Activated CD4-positive, alpha-beta memory T cell treated with anti-CD3 and anti-CD28 coated beads for 36 hours (primary cell): Measurements from ENCODE around the gene OTOG. TPM values are rescaled to one million over a fixed set of nuclear protein-coding genes. Genes with fewer than 3 reads are reported as not detected.

ENCODE experiments used
- CTCF ChIA-PET: fragments of 350-600 bp; sonication (Branson Sonifier 250); formaldehyde crosslinking; loops from one replicate; lab custom pipeline; 2021; ENCODE audit warnings: antibody characterized with exemption, inconsistent platforms; lab: Charles Lee
- POLR2A ChIA-PET: fragments of 350-600 bp; sonication (Branson Sonifier 250); formaldehyde crosslinking; loops from one replicate; lab custom pipeline; 2021; ENCODE audit warnings: antibody characterized with exemption; lab: Charles Lee
- DNase-seq: peaks from one replicate; pipeline ENCODE4 v3.0.0-alpha.2; 2020
- H3K27ac Mint-ChIP-seq: one replicate; pipeline ENCODE4 v1.8.0; 2021; ENCODE audit warnings: mixed read lengths
- H3K27me3 Mint-ChIP-seq: one replicate; pipeline ENCODE4 v1.8.0; 2021; ENCODE audit warnings: mixed read lengths
- H3K36me3 Mint-ChIP-seq: one replicate; pipeline ENCODE4 v1.8.0; 2021; ENCODE audit warnings: mixed read lengths
- H3K4me1 Mint-ChIP-seq: one replicate; pipeline ENCODE4 v1.8.0; 2021; ENCODE audit warnings: low read depth, mixed read lengths
- H3K4me3 Mint-ChIP-seq: one replicate; pipeline ENCODE4 v1.8.0; 2021; ENCODE audit warnings: mild to moderate bottlenecking, mixed read lengths
- H3K9me3 Mint-ChIP-seq: one replicate; pipeline ENCODE4 v1.8.0; 2021; ENCODE audit warnings: mixed read lengths
- intact Hi-C: fragments of 100-400 bp; cut with micrococcal nuclease; formaldehyde crosslinking; loops from one replicate; pipeline ENCODE4 v1.15.1; 2023
- total RNA-seq, 2 experiments: library from RNA; stranded (reverse); gene quantifications; one replicate each; pipeline ENCODE4 v1.2.3, GENCODE V29; 2021

The OTOG gene
- total RNA-seq, 2 experiments from 2014 or later: not detected

DNA sequence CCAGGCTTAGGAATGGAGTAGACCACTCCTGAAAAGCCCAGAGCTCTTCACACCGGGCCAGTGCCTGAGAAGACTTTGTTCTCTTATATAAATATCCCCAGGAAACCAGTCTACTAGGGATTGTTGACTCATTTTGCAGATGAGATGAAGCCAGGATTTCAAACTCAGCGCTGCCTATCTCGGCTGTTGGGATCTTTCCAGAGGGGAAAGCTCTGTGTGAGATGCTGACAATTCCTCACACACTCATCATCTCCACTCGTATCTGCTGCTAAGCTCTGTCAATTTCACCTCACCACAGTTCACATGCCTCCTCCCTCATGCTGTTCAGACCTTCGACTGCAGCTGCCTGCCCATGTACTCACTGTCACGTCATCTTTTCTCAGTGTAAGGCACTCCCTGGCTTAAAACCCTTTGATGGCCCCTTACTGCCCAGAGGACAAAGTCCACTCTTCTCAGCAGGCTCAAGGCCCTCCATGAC, 15.4 kb upstream of the OTOG start:
- Mint-ChIP-seq H3K4me1 (no peaks in the 10 kb centered on the region), H3K4me3 (no peak overlapping the region), H3K27ac (no peak overlapping the region), H3K9me3 (no peaks in the 10 kb centered on the region), H3K27me3 (peaks cover 7% of the 10 kb centered on the region), H3K36me3 (no peaks in the 10 kb centered on the region)
- POLR2A ChIA-PET: no interaction called here
- CTCF ChIA-PET: no interaction called here
- intact Hi-C loops: no loop called here
- no peak for DNase-seq

DNA sequence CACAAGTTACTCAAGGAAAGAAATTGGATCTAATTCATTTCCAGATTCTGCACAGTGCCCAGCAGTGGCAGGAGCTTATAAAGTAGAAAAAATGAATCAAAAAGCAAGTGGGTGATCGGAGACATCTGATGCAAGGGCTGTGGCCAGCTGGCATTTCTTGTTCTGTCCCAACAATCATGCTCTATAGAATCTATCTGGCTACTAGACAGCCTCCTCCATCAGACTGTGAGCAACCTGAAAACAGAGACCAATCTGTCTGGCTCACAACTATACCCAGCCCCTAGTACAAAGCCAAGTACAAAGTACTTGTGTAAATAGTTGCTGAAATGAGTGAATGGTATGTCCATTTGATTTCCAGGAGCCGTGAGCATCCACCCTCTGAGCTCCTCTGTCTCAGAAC, 14.3 kb upstream of the OTOG start:
- Mint-ChIP-seq H3K27me3 (peaks cover 7% of the 10 kb centered on the region), H3K36me3 (no peaks in the 10 kb centered on the region), H3K4me1 (no peaks in the 10 kb centered on the region), H3K4me3 (no peak overlapping the region), H3K9me3 (no peaks in the 10 kb centered on the region), H3K27ac (no peak overlapping the region)
- intact Hi-C loops: no loop called here
- DNase-seq: no peak
- ChIA-PET POLR2A (no interaction called here), CTCF (interaction anchor here (0.9 kb wide), 1 partner anchor 275 kb away, joined by 3 read pairs; no protein-coding TSS in a partner anchor)

DNA sequence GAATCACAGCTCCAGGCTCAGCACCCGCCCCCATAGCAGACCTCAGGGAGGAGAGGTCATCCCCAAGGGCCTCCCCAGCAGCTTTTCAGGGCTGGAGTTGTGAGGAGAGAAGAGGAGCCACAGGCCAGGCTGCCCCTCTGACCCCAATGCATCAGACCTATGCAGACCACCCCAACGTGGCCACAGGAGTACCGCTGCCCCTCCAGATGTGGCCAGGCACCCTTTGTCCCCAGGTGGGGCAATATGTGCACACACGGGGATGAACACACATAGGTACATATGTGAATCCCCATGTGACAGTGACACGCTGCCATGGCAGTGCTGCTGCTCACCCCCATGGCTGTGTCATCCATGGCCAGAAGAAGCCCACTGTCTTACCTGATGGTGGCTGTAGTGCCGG, 13.7 kb upstream of the OTOG start:
- POLR2A ChIA-PET: no interaction called here
- intact Hi-C loops: no loop called here
- no peaks in the 10 kb centered on the region for H3K4me1 Mint-ChIP-seq
- H3K36me3 Mint-ChIP-seq: no peaks in the 10 kb centered on the region
- no peak overlapping the region for H3K27ac Mint-ChIP-seq
- DNase-seq: no peak
- CTCF ChIA-PET: interaction anchor here (0.9 kb wide), 1 partner anchor 276 kb away, joined by 3 read pairs; no protein-coding TSS in a partner anchor
- H3K9me3 Mint-ChIP-seq: no peaks in the 10 kb centered on the region
- peaks cover 7% of the 10 kb centered on the region for H3K27me3 Mint-ChIP-seq
- no peak overlapping the region for H3K4me3 Mint-ChIP-seq

DNA sequence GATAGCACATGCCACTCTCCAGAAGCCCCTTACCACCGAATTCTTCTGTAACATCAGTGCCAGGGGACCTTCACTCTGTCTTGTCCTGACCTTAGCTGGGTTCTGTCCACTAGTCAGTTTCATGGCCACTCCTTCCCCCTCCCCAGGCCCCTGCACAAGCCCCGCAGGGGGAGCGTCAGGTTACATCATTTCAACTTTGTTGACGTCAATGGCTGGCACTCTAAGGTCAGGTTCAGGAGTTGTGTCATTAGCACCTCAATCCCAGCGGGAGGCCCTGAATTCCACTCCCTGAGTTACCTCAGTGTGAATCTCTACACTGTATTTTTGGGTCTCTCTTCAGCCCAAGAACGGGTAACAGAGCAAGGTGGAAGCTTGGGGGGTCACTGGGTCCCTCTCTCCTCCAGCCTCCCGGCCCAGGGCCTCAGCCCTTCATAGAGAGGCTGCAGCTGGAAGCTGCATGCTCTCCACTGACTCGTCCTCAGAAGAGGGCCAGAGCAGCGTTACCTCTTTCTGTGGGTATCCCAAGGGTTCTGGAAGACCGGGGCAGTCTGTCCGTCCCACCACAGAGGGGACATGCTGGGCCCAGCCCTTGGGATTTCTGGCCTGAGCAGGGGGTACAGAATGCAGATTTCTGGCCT, 13.2 kb upstream of the OTOG start:
- Mint-ChIP-seq H3K36me3 (no peaks in the 10 kb centered on the region), H3K4me3 (no peak overlapping the region), H3K4me1 (no peaks in the 10 kb centered on the region), H3K27me3 (peaks cover 7% of the 10 kb centered on the region), H3K9me3 (no peaks in the 10 kb centered on the region), H3K27ac (no peak overlapping the region)
- POLR2A ChIA-PET: no interaction called here
- intact Hi-C loops: no loop called here
- CTCF ChIA-PET: no interaction called here
- no peak for DNase-seq

DNA sequence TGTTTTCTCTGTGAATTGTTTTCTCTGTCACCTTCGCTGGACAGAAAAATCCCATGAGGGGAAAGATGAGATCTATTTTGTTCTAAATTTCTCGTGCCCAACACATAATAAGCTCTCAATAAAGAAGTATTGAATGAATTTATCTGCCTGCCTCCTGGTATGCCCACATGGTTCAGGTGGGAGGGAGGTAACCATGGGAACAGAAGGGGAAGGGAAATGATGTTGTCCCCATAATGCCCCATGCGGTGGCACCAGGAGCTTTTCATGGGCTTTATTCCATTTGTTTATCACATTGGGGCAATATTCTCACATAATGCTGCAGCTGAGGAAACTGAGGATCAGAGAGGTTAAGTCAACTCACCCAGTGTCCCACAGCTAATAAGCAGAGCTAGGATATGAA, 11.6 kb upstream of the OTOG start:
- Mint-ChIP-seq H3K4me1 (no peaks in the 10 kb centered on the region), H3K27me3 (peaks cover 2% of the 10 kb centered on the region)
- CTCF ChIA-PET: no interaction called here

DNA sequence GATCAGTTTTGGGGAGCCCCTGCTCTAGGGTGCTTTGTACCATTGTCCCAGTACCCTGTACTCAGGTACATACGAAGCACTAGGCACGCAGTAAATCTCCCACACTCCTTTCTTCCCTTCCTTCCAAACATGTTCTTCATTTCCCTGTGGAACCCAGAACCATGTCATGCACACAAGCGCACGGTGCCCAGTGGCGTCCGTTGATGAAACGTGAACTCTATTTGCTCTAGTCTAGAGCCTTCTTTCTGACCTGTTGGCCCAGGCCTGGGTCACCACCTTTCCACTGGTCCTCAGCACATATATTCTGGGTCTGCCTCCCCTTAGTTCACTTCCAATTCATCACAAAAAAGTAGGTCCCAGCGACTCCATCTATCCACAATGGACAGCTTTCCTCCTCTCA, 9.8 kb upstream of the OTOG start:
- no peak for DNase-seq
- Mint-ChIP-seq H3K27me3 (peaks cover 3% of the 10 kb centered on the region), H3K36me3 (no peaks in the 10 kb centered on the region), H3K4me1 (no peaks in the 10 kb centered on the region), H3K27ac (no peak overlapping the region), H3K9me3 (no peaks in the 10 kb centered on the region), H3K4me3 (no peak overlapping the region)
- ChIA-PET POLR2A (no interaction called here), CTCF (no interaction called here)
- intact Hi-C loops: no loop called here

More for the DNA sequence above, 11.6 kb upstream of the OTOG start:
- POLR2A ChIA-PET: no interaction called here
- DNase-seq: no peak
- Mint-ChIP-seq H3K9me3 (no peaks in the 10 kb centered on the region), H3K27ac (no peak overlapping the region), H3K4me3 (no peak overlapping the region), H3K36me3 (no peaks in the 10 kb centered on the region)
- intact Hi-C loops: no loop called here

DNA sequence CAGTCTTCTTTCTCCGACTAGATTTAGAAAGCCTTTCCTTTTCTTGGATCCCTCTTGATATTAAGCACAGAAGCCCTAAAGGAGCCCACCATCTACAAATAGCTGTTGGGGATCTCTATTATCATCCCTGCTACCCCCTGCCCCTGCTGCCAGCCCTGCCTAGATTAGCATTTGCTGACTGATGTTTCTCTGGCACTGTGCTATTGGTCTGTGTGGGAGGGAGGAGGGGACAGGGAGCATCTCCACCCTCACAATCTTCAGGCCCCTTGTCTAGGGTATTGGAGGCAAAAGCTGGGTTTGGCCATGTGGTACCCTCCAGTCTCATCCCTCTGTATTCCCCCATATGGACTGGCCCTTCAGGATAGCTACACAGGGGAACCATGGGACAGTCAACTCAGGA, 9.0 kb upstream of the OTOG start:
- DNase-seq: no peak
- Mint-ChIP-seq H3K27ac (no peak overlapping the region), H3K27me3 (peaks cover 3% of the 10 kb centered on the region), H3K9me3 (no peaks in the 10 kb centered on the region), H3K4me1 (no peaks in the 10 kb centered on the region), H3K4me3 (no peak overlapping the region), H3K36me3 (no peaks in the 10 kb centered on the region)
- intact Hi-C loops: no loop called here
- ChIA-PET POLR2A (no interaction called here), CTCF (no interaction called here)

DNA sequence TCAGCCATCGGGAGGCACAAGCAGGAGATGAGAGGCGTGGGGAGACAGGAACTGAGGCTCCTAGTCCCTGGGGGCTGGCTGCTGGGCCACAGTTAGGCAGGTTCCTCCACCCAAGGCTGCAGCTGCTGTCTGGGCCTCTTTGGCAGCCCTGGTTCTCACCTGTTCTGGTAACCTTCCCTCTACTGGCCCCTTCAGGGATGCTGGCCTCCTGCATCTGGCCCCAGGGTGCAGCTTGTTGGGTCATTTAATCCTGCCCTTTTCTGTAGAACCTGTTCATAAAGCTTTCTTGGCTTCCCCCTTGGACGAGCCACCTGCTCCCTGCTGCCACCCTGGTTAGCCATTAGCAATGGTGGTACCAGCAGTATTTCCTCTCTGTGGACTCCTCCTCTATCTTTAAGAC, 8.3 kb upstream of the OTOG start:
- intact Hi-C loops: no loop called here
- ChIA-PET CTCF (interaction anchor here (0.6 to 0.8 kb wide), 3 partner anchors 16 to 907 kb away, joined by 3 read pairs; no protein-coding TSS in a partner anchor), POLR2A (no interaction called here)
- Mint-ChIP-seq H3K4me1 (no peaks in the 10 kb centered on the region), H3K27me3 (peaks cover 6% of the 10 kb centered on the region), H3K4me3 (no peak overlapping the region), H3K27ac (no peak overlapping the region), H3K9me3 (no peaks in the 10 kb centered on the region), H3K36me3 (no peaks in the 10 kb centered on the region)
- DNase-seq: no peak

DNA sequence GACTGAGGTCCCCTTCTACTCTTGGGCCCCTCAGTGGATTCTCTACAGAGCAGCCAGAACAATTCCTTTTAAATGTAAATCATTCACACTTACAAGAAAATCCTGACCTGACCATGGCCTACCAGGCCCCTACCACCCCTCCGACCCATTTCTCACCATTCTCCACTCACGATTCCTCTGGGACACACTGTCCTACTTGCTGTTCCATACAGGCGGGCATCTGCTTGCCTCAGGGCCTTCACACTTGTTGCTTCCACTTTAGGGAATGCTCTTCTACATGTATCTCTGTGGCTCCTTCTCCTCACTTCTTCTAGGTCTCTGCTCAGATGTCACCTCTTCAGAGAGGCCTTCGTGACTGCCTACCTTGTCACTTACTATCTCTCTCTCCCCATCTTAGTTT, 6.3 kb upstream of the OTOG start:
- intact Hi-C loops: no loop called here
- H3K4me3 Mint-ChIP-seq: no peak overlapping the region
- CTCF ChIA-PET: no interaction called here

DNA sequence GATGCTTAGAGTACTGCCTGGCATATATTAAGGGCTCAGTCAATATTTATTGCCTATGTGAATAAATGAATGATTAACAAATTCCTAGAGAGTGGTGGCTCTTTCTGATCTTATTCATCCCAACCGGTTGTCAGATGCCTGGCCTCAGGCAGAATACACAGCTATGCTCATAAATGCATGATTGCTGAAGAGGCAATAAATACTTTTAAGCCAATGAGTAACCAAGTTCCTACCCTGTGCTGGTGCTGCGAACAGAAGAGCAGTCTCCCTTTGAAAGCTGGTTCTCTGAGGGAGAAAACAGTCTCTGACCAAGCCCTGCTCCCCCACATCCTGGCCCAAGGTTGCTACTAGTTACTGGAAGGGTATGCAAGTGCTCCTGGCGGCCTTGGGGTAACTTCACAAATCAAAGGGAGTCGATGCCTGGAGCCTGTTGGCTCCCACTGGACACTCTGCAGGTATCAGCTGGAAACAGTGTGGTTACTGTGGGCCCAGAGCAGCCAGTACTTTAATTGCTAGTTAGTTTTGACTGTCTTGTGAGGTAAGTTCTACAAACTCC, 5.7 kb upstream of the OTOG start:
- no peaks in the 10 kb centered on the region for H3K36me3 Mint-ChIP-seq
- intact Hi-C loops: no loop called here
- ChIA-PET CTCF (no interaction called here), POLR2A (no interaction called here)
- no peak for DNase-seq
- H3K27ac Mint-ChIP-seq: no peak overlapping the region
- peaks cover 2% of the 10 kb centered on the region for H3K4me1 Mint-ChIP-seq
- no peaks in the 10 kb centered on the region for H3K9me3 Mint-ChIP-seq
- peaks cover 16% of the 10 kb centered on the region for H3K27me3 Mint-ChIP-seq
- no peak overlapping the region for H3K4me3 Mint-ChIP-seq

More for the DNA sequence above, 6.3 kb upstream of the OTOG start:
- POLR2A ChIA-PET: no interaction called here
- DNase-seq: no peak
- Mint-ChIP-seq H3K9me3 (no peaks in the 10 kb centered on the region), H3K27ac (no peak overlapping the region), H3K36me3 (no peaks in the 10 kb centered on the region), H3K27me3 (peaks cover 10% of the 10 kb centered on the region), H3K4me1 (peaks cover 2% of the 10 kb centered on the region)

DNA sequence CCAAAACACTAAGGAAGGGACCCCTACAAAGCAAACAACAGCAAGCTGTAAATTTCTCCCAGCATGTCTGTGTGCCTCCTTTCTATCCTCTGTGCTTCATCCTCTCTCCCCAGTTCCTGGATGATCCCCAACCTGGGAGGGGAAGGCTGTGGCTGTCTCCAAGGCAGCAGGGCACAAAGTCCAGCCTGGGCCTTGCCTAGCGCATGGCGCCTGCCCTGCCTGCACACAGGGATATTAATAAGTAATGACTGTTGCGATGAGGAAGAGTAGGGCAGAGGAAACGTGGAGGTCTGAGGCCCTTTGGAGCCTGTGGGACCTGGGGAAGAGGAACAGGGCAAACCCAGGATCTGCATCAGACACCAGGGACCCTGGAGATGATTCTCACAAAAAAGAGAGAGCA, 4.8 kb upstream of the OTOG start:
- POLR2A ChIA-PET: no interaction called here
- Mint-ChIP-seq H3K36me3 (no peaks in the 10 kb centered on the region), H3K4me1 (peaks cover 2% of the 10 kb centered on the region), H3K27me3 (peaks cover 23% of the 10 kb centered on the region), H3K4me3 (no peak overlapping the region), H3K9me3 (no peaks in the 10 kb centered on the region), H3K27ac (no peak overlapping the region)
- CTCF ChIA-PET: no interaction called here
- DNase-seq: no peak
- intact Hi-C loops: no loop called here

DNA sequence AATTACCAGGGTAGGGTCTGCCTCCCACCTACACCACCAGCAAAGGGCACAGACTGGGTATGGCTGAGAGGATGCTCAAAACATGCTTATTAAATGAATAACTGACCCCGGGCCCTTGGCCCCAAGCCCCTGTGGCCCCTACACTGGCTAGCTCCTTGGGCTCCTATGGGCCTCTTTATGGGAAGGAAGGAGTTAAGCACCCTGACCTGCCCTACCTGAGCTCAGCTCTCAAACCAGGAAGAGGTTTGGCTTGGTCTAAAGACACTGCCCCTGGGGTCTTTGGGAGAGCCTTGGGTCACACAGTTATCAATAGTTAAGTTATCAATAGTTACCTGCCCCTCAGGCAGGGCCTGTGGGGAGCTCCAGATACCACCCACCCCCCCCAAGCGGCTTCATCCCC, 4.0 kb upstream of the OTOG start:
- CTCF ChIA-PET: interaction anchor here (1.1 to 1.5 kb wide), 2 partner anchors 15 to 56 kb away, joined by 4 to 5 read pairs; no protein-coding TSS in a partner anchor
- DNase-seq: no peak
- H3K4me3 Mint-ChIP-seq: no peak overlapping the region
- no peaks in the 10 kb centered on the region for H3K36me3 Mint-ChIP-seq
- peaks cover 27% of the 10 kb centered on the region for H3K27me3 Mint-ChIP-seq
- intact Hi-C loops: no loop called here
- H3K4me1 Mint-ChIP-seq: peaks cover 2% of the 10 kb centered on the region
- no peak overlapping the region for H3K27ac Mint-ChIP-seq
- POLR2A ChIA-PET: no interaction called here
- H3K9me3 Mint-ChIP-seq: no peaks in the 10 kb centered on the region
